22Rv1 (cell line): Measurements from ENCODE around the gene TM2D3.

Experiments used
- ZFX ChIP-seq: fragments of 450-650 bp; IDR thresholded peaks from 2 replicates; pipeline ENCODE4 v1.6.1; 2017; ENCODE audit warnings: antibody characterized with exemption, borderline replicate concordance
- TF ChIP-seq, protein P1 (sequence below): fragments of 450-650 bp; IDR thresholded peaks from 2 replicates; pipeline ENCODE4 v1.5.1; 2017; ENCODE audit warnings: mild to moderate bottlenecking

DNA sequence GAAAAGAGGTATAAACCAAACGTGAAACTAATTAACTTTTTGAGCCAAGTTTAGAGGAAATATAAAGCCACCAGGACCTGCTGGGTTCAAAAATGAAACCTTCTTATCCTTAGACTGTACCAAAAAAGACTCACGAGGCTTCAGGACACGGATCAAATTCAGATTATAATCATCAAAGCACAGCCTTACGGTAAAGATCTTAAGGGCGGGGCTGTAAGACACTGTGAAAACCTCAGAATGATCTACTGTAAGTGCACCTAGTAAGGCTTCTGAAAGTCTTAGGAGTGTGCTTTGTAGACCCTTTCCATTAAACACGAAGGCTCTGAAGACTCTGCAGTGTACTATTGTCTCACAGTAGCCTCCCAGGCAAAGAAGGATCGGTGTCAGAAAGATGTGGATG is 45.3 kb upstream of the TM2D3 start:
- TF ChIP-seq, protein P1, sequence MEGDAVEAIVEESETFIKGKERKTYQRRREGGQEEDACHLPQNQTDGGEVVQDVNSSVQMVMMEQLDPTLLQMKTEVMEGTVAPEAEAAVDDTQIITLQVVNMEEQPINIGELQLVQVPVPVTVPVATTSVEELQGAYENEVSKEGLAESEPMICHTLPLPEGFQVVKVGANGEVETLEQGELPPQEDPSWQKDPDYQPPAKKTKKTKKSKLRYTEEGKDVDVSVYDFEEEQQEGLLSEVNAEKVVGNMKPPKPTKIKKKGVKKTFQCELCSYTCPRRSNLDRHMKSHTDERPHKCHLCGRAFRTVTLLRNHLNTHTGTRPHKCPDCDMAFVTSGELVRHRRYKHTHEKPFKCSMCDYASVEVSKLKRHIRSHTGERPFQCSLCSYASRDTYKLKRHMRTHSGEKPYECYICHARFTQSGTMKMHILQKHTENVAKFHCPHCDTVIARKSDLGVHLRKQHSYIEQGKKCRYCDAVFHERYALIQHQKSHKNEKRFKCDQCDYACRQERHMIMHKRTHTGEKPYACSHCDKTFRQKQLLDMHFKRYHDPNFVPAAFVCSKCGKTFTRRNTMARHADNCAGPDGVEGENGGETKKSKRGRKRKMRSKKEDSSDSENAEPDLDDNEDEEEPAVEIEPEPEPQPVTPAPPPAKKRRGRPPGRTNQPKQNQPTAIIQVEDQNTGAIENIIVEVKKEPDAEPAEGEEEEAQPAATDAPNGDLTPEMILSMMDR = no peak
- no peak for TF ChIP-seq ZFX
